Anterior cingulate cortex (tissue), 58 donors: ENCODE results near the gene TEDDM1.

ENCODE experiments used
- DNase-seq, 58 donors: peaks; one replicate each; lab custom pipeline; 2025; lab: John Stamatoyannopoulos, UW

The TEDDM1 gene

DNA sequence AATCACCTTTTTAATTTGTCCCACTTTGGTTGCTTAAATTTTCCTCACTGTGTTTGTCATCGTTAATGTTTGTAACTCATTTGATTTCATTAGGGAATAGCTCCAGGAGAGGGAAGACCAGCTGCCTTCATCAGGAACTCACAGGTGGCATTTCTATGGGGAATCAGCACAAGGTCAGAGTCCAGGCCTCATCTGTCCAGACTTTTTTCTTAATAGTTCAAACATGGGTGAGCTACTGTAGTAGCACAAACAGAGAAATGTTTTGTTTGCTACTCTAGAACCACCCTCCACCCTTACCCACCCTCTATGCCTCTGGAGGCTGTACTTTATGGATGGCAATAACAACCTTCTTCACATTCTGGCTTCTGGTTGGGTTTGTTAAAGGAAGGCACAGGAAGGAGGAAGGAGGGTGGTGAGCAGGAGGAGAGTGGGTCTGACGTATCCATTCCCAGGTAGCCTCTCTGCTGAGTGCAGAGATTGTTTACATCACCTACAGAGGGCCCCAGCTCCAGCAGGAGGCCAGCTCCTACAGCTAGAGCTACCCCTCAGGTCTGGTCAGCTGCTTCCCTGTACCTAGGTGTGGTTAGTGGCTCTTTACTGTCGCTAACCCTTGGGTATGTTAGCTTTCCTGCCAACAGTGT, 8.1 kb upstream of the TEDDM1 start:
- no peak for DNase-seq

DNA sequence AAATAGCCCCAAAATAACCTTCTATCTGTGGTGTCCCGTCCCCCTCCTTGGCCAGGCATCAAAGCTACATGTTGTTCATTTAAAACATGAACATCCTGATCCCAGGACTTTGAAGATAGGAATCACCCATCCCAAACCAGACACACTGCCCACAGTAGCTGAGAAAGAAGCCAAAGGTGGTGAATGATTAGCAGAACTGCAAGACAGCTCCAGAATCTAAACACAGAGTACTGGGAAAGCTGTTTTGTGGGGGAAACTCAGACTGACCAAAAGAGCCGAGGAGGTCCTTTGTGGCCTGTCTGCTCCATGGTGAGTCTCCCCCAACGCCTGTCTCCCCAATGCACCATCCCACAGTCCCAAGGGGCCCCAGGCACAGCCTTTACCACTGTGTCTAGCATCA, 7.3 kb upstream of the TEDDM1 start:
- DNase-seq: no peak

GRCh38 chr1:182406012-182406411, 5.5 kb upstream of the TEDDM1 start:
- no peak for DNase-seq

- no peak for DNase-seq
Observed at GRCh38 chr1:182405578-182405977, 5.1 kb upstream of the TEDDM1 start.

DNA sequence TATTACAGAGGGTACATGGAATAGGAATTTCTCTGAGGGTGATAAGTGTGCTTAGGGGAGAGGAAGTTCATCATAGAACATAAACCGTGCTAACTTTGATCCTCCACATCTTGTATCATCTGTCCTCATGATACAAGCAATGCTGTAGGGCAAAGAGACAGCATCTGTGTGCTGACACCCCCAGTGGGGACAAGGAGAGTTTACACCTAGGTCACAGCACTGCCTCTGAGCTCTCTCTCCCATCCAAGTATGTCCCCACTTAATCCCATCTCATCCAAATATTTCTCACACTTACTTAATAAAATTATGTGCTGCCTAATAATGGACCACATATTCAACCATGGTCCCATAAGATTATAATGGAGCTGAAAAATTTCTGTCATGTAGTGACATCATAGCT, 4.3 kb upstream of the TEDDM1 start:
- DNase-seq: no peak

DNA sequence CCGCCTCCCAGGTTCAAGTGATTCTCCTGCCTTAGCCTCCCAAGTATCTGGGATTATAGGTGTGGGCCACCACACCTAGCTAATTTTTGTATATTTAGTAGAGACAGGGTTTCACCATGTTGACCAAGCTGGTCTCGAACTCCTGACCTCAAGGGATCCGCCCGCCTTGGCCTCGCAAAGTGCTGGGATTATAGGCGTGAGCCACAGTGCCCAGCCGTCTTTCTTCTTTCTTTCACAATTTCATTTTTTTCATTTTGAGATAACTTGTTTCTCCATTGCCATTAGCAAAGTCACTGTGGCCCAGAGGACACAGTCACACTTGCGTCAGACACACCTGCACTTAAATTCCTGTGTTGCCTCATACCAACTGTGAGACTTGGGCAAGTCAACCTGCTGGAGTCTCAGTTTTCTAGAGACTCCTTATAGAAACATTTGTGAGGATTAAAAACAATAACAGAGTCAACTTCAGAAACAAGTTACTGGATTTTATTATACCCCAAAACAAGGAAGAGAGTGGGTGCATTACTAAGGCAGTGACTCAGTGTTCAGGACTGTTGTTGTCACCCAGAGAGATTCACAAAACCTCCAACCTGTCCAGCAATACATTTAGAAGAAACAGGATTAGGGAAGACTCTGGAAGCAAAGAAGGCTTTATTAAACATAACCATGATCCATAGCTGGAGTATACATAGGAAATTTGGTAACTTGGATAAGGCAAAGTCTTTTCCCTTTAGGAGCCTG, 2.6 kb downstream of the TEDDM1 start:
- DNase-seq: no peak

- no peak for DNase-seq
Observed at GRCh38 chr1:182395906-182396305, 4.6 kb downstream of the TEDDM1 start.

DNA sequence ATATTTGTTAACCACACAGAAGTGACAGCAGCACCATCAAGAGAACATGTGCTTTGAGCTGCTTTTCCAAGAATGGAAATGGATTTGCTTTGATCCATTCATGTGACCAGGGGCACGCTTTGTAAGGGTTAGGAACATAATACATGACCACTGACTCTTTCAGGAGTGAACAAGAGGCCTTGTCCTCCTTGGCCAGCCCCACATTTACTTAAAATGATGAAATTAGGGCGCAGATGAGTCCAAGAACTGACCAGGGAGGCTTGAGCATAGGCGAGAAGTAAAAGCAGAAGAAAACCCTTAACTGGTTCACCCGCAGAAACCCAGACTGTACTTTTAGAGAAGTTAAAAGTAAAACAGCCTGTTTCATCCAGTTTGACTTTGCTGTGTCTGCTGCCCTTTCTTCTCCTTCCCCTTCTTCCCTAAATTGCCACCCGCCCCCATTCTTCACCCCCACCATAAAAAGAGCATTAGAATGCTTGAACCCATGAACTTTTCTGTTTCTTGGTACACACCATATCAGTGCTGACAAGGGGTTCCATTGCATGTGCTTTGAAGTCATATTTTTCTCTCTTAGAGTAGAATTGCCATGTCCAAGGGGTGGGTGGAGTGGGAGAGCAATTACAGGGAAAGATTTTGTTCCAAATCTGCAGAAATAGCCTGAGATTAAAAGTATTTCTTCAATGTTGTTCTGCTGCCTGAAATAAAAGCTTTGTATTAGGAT, 6.3 kb downstream of the TEDDM1 start:
- peak in 2 of 58 donors; percentile 12 to 15 for DNase-seq

GRCh38 chr1:182392050-182393028, 8.1 kb downstream of the TEDDM1 start:
- DNase-seq: peak in 11 of 58 donors; percentile 62 to 89 (median 70)

GRCh38 chr1:182391362-182392049, 9.0 kb downstream of the TEDDM1 start, which contains the start of gene GLUL:
Gene GLUL (minus strand): TSS chr1:182391790. CDS start chr1:182388737, 3,053 bp downstream.
- peak; percentile 58 to 97 (median 94) for DNase-seq

DNA sequence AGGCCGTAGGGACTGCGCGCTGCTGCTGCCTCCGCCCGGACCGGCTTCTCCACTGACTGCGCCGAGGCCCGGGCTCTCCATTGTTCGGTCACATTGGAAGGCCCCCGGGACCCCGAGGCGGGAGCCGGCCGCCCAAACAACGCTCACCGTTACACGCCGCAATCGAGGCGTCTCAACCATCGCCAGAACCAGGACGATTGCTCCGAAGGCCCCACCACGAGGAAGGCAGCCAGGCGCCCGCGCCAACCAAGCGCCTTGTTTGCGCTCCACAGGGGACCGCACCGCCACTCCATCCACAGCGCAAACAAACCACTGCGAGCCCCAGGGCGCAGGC, 9.5 kb downstream of the TEDDM1 start:
- DNase-seq: peak in 9 of 58 donors; percentile 46 to 76 (median 64)

DNA sequence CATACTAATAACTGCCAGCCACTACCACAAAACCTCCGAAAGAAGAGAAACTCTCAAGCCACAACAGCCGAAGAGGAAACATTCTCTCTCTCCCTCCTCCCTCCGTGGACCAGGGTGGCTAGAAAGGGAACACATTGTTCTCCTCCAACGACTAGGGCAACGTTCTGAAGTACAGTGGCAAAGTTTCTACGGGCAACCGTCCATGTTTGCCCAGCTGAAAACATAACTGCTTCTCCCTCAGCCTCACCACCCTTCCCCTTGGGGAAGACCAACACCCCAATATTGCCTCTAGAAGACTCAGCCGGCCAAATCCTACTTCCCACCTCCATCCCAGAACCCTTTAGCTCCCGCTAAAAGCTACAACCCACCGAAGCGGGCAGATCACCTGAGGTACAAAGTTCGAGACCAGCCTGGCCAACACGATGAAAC, 10.8 kb downstream of the TEDDM1 start:
- peak in 10 of 58 donors; percentile 13 to 44 (median 28) for DNase-seq

DNA sequence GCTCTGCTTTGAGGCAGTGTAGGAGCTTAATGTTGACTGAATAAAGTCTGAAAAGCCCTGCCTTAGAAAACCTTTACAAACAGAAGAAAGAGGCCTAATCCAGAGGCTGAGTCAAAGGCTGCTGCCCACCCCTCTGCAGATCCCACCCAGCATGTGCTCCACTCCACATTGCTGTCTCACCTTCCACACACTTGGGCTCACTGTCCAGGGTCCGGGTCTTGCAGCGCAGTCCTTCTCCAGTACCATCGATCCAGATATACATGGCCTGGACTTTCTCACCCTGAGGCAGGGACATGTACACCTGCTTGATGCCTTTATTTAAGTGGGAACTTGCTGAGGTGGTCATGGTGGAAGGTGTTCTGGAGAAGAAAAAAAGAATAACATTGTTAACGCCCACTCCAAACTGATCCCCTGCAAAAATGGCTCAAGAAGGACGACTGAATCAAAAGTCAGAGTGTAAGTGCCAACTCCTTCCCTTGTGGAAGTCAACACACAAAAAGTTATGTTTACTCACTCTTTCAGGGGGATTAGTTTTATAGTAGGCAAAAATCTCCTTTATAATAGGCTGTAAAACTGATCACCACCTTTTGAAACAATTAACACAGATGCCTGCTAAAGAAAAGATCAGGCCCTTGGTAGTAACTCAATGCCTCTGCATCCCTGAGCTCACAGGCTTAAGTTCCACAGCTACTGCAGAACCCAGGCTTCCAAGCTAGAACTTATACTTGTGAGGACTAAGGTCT, 11.9 kb downstream of the TEDDM1 start:
- no peak for DNase-seq

GRCh38 chr1:182387566-182387965, 12.9 kb downstream of the TEDDM1 start:
- DNase-seq: no peak

- DNase-seq: no peak
Observed at GRCh38 chr1:182386980-182387379, 13.5 kb downstream of the TEDDM1 start.

DNA sequence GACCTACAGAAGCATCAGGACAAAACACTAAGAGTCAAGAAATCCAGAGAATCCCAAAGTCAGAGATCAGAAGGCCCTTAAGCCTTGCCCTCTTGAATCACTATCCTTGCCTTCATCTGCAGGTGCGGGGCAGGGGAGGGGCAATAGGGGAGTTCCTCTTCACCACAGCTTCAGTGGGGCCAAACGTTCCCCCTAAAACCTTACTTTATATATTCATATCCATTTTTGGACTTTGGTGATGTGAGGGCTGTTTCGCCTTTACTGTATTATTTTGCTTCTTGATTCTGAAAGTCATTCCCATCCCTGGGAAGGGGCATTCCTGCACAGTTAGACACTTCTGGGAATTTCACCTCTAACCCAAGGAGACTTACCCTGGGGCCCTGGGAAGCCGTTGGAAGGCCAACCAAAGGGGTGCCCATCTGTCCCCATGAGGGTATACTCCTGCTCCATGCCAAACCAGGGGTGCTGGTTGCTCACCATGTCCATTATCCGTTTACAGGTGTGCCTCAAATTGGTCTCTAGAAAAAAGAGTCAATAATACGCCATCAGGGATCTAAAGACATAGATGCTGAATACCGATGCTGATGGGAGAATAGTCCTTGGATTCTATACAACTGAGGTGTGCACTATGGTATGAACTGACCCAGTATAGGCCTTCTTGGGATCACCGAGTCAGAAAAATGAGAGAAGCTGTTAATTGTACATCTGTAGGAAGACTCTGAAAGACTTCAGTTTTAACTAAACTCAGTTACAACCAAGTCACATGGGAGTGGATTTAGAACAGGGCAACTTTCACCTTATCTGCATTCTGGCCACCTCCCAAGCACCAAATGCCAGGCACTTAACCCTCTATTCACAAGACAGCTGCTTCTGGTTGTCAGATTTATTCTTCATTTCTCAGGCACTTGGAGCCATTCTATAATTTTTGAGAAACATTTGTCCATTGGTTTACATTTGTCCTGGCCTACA, 14.3 kb downstream of the TEDDM1 start:
- peak in 2 of 58 donors; percentile 27 to 37 for DNase-seq

- peak in 1 of 58 donors; percentile 15 for DNase-seq
Observed at GRCh38 chr1:182384387-182384960, 16.0 kb downstream of the TEDDM1 start.
